Stomach (tissue), 4 donors: ENCODE data around the gene H3-3A.

ENCODE experiments used
- EP300 ChIP-seq: sonication (generic); formaldehyde crosslinking; IDR thresholded peaks from one replicate; pipeline ENCODE4 v1.6.1; 2017; ENCODE audit warnings: antibody characterized with exemption
- TF ChIP-seq, protein P1 (sequence below), 7 experiments: fragments of 450-650 bp in 4 of 7; fragments of 200-600 bp in 3 of 7; sonication (generic) in 3 of 7; IDR thresholded peaks; one replicate each; pipeline ENCODE4 v1.5.1; 2016 to 2019; ENCODE audit warnings: antibody characterized with exemption in 7 of 7, control low read depth in 2 of 7, mild to moderate bottlenecking in 1 of 7

DNA sequence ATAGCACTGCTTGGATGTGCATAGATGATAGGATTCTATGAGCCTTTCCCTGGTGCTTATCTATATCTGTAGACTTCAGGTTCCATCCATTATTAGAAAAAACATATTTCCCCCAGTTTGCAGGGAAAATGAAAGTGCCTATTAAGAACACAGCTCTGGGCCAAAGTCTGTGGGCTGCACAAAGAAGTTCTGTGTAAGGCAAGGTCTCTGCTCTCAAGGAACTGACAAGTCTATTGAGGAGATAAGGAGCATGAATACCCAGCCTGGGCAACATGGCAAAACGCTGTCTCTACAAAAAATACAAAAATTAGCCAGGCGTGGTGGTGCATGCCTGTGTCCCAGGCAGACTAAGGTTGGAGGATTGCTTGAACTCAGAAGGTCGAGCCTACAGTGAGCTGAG lies 41.1 kb upstream of the H3-3A start:
- TF ChIP-seq, protein P1, sequence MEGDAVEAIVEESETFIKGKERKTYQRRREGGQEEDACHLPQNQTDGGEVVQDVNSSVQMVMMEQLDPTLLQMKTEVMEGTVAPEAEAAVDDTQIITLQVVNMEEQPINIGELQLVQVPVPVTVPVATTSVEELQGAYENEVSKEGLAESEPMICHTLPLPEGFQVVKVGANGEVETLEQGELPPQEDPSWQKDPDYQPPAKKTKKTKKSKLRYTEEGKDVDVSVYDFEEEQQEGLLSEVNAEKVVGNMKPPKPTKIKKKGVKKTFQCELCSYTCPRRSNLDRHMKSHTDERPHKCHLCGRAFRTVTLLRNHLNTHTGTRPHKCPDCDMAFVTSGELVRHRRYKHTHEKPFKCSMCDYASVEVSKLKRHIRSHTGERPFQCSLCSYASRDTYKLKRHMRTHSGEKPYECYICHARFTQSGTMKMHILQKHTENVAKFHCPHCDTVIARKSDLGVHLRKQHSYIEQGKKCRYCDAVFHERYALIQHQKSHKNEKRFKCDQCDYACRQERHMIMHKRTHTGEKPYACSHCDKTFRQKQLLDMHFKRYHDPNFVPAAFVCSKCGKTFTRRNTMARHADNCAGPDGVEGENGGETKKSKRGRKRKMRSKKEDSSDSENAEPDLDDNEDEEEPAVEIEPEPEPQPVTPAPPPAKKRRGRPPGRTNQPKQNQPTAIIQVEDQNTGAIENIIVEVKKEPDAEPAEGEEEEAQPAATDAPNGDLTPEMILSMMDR (IDR thresholded peaks at IDR 0.05) = no peak
- TF ChIP-seq EP300 = no peak
